Measurements from ENCODE around the gene STYK1.

GRCh38 chr12:10636124-10636523 is 37.7 kb downstream of the STYK1 start:
- TF ChIP-seq L3MBTL2 (conservative IDR thresholded peaks at IDR 0.05) (no peak), BHLHE40 (IDR thresholded peaks at IDR 0.05; ENCODE audit: borderline replicate concordance) (no peak), NFRKB (IDR thresholded peaks at IDR 0.05) (no peak)
